Measurements from ENCODE around the gene OLFML3. TPM values are rescaled to one million over a fixed set of nuclear protein-coding genes. Genes with fewer than 3 reads are reported as not detected.

The OLFML3 gene
- total and polyA plus RNA-seq, 2 of the 13 experiments (the other 11 are each of a cell fraction or from before 2014, with no cell fraction given) = 2.0 to 5.1 TPM

- TF ChIP-seq MXD3 (CRISPR knock-in tag; IDR thresholded peaks at IDR 0.05) (0 out of 2 replicates have a peak, but pooled peaks have one; percentile 23), ARID4A (CRISPR knock-in tag; IDR thresholded peaks at IDR 0.05; ENCODE audit: borderline replicate concordance) (peak; percentile 24; the same call in 1 of the 2 replicates), NFE2 (CRISPR knock-in tag; IDR thresholded peaks at IDR 0.05) (no peak), ZNF331 (CRISPR knock-in tag; IDR thresholded peaks at IDR 0.05) (no peak), CREB1 (IDR thresholded peaks at IDR 0.05) (no peak), CREB1 (CRISPR knock-in tag; IDR thresholded peaks at IDR 0.05) (0 out of 2 replicates have a peak, but pooled peaks have one; percentile 6), TFE3 (CRISPR knock-in tag; IDR thresholded peaks at IDR 0.05) (no peak), HMGXB4 (CRISPR knock-in tag; IDR thresholded peaks at IDR 0.05; ENCODE audit: borderline replicate concordance in 1 of 2, low read depth in 1 of 2) (peak; percentile 29 to 45; a peak in 1 of 4 replicates), ZSCAN25 (CRISPR knock-in tag; IDR thresholded peaks at IDR 0.05) (no peak), ZNF20 (CRISPR knock-in tag; IDR thresholded peaks at IDR 0.05) (no peak), HDAC2 (CRISPR knock-in tag; IDR thresholded peaks at IDR 0.05) (0 out of 2 replicates have a peak, but pooled peaks have one; percentile 29), NKX3-1 (CRISPR knock-in tag; IDR thresholded peaks at IDR 0.05) (no peak), HNF4A (CRISPR knock-in tag; IDR thresholded peaks at IDR 0.05) (no peak), ZNF577 (CRISPR knock-in tag; IDR thresholded peaks at IDR 0.05; ENCODE audit: borderline replicate concordance, low read depth) (no peak), ZNF230 (CRISPR knock-in tag; IDR thresholded peaks at IDR 0.05) (no peak), STAG1 (CRISPR knock-in tag; IDR thresholded peaks at IDR 0.05) (peak; percentile 76), ZNF747 (CRISPR knock-in tag; IDR thresholded peaks at IDR 0.05; ENCODE audit: borderline replicate concordance) (no peak), ZNF703 (CRISPR knock-in tag; IDR thresholded peaks at IDR 0.05; ENCODE audit: borderline replicate concordance) (no peak), CCAR2 (optimal IDR thresholded peaks at IDR 0.05; ENCODE audit: low read depth, low read length) (no peak), ZNF180 (CRISPR knock-in tag; IDR thresholded peaks at IDR 0.05; ENCODE audit: borderline replicate concordance, low read depth) (no peak)
Measured at GRCh38 chr1:113978863-113979702, at the start of gene OLFML3 (continued).

All from HepG2 (cell line).